ENCODE results near the gene MCC.
"Not testable (repeated sequence)": the region's sequence is repeated elsewhere in the genome, so short reads cannot be mapped to it uniquely, and the experiment has no call there.

The MCC gene

GRCh38 chr5:113489299-113489698, 1.0 kb upstream of the MCC start:
- no peak for DNase-seq

- no peak for DNase-seq
Observed at GRCh38 chr5:113488645-113489184, 462 bp upstream of the MCC start.

GRCh38 chr5:113487416-113487780, 855 bp downstream of the MCC start:
- DNase-seq, result no peak

GRCh38 chr5:113480243-113480642, 8.0 kb downstream of the MCC start:
- no peak for DNase-seq

GRCh38 chr5:113478691-113479090, 9.6 kb downstream of the MCC start:
- no peak for DNase-seq

- no peak for DNase-seq
Observed at GRCh38 chr5:113474100-113474728, 14.0 kb downstream of the MCC start.

- no peak for DNase-seq
Observed at GRCh38 chr5:113463032-113463431, 25.2 kb downstream of the MCC start.

GRCh38 chr5:113457106-113457505, 31.1 kb downstream of the MCC start:
- DNase-seq, result not testable (repeated sequence)

GRCh38 chr5:113452941-113453340, 35.3 kb downstream of the MCC start:
- DNase-seq, result no peak

- DNase-seq, result no peak
Observed at GRCh38 chr5:113451797-113452196, 36.5 kb downstream of the MCC start.

- no peak for DNase-seq
Observed at GRCh38 chr5:113450929-113451328, 37.3 kb downstream of the MCC start.

GRCh38 chr5:113450462-113450861, 37.8 kb downstream of the MCC start:
- DNase-seq, result no peak

GRCh38 chr5:113448252-113448651, 40.0 kb downstream of the MCC start:
- no peak for DNase-seq

- DNase-seq, result no peak
Observed at GRCh38 chr5:113447498-113448050, 40.7 kb downstream of the MCC start.

- DNase-seq, result no peak
Observed at GRCh38 chr5:113446358-113446927, 41.8 kb downstream of the MCC start.

- no peak for DNase-seq
Observed at GRCh38 chr5:113437111-113437510, 51.1 kb downstream of the MCC start.

- DNase-seq, result no peak
Observed at GRCh38 chr5:113435575-113435974, 52.7 kb downstream of the MCC start.

GRCh38 chr5:113434889-113435288, 53.4 kb downstream of the MCC start, which contains the start of gene TSSK1B:
TSSK1B (minus strand) TSS chr5:113434989; CDS start chr5:113434839, 150 bp downstream.
- DNase-seq, result no peak

- no peak for DNase-seq
Observed at GRCh38 chr5:113433862-113434612, 54.2 kb downstream of the MCC start.

- no peak for DNase-seq
Observed at GRCh38 chr5:113433071-113433470, 55.2 kb downstream of the MCC start.

GRCh38 chr5:113427871-113428574, 60.2 kb downstream of the MCC start:
- DNase-seq, result no peak

GRCh38 chr5:113425909-113426308, 62.3 kb downstream of the MCC start:
- no peak for DNase-seq

- DNase-seq, result no peak
Observed at GRCh38 chr5:113421693-113422092, 66.6 kb downstream of the MCC start.

All from effector CD8-positive, alpha-beta T cell (primary cell).